Forelimb muscle (tissue), 1 donor: Measurements from ENCODE around the gene UPP1. TPM values are rescaled to one million over a fixed set of nuclear protein-coding genes. Genes with fewer than 3 reads are reported as not detected.
"Not testable (repeated sequence)": the region's sequence is repeated elsewhere in the genome, so short reads cannot be mapped to it uniquely, and the experiment has no call there.

Source experiments
- DNase-seq: peaks from one replicate; pipeline ENCODE4 v3.0.0-alpha.2; 2013; ENCODE audit warnings: low read depth
- polyA plus RNA-seq: library from polyadenylated mRNA; unstranded; fragments of 120-200 nt; gene quantifications from one replicate; pipeline ENCODE4 v1.2.1, GENCODE V29; 2013; ENCODE audit not compliant: insufficient read length

The UPP1 gene
- polyA plus RNA-seq, result 2.4 TPM

GRCh38 chr7:48089046-48090003 is at the start of gene UPP1:
UPP1 (plus strand) TSS chr7:48089265; CDS start chr7:48094784, 5,519 bp downstream.
- no peak for DNase-seq

- no peak for DNase-seq
Measured at GRCh38 chr7:48040944-48041652, 48.0 kb upstream of the UPP1 start.

- no peak for DNase-seq
Measured at GRCh38 chr7:48041653-48041970, 47.5 kb upstream of the UPP1 start.

- no peak for DNase-seq
Measured at GRCh38 chr7:48042216-48042615, 46.8 kb upstream of the UPP1 start.

GRCh38 chr7:48042636-48043035 is 46.4 kb upstream of the UPP1 start:
- no peak for DNase-seq

GRCh38 chr7:48045195-48045765 is 43.8 kb upstream of the UPP1 start:
- no peak for DNase-seq

- DNase-seq, result no peak
Measured at GRCh38 chr7:48046458-48046857, 42.6 kb upstream of the UPP1 start.

GRCh38 chr7:48048113-48048512 is 41.0 kb upstream of the UPP1 start:
- DNase-seq, result no peak

- no peak for DNase-seq
Measured at GRCh38 chr7:48049850-48050249, 39.2 kb upstream of the UPP1 start.

GRCh38 chr7:48052748-48053147 is 36.3 kb upstream of the UPP1 start:
- DNase-seq, result no peak

- no peak for DNase-seq
Measured at GRCh38 chr7:48053736-48054135, 35.3 kb upstream of the UPP1 start.

- no peak for DNase-seq
Measured at GRCh38 chr7:48058990-48059389, 30.1 kb upstream of the UPP1 start.

GRCh38 chr7:48059706-48060105 is 29.4 kb upstream of the UPP1 start:
- DNase-seq, result no peak

GRCh38 chr7:48063985-48064384 is 25.1 kb upstream of the UPP1 start:
- DNase-seq, result no peak

GRCh38 chr7:48067475-48067874 is 21.6 kb upstream of the UPP1 start:
- no peak for DNase-seq

- no peak for DNase-seq
Measured at GRCh38 chr7:48074204-48074654, 14.8 kb upstream of the UPP1 start.

GRCh38 chr7:48077423-48077822 is 11.6 kb upstream of the UPP1 start:
- DNase-seq, result no peak

GRCh38 chr7:48078470-48078869 is 10.6 kb upstream of the UPP1 start:
- DNase-seq, result no peak

- not testable (repeated sequence) for DNase-seq
Measured at GRCh38 chr7:48082378-48082777, 6.7 kb upstream of the UPP1 start.

- no peak for DNase-seq
Measured at GRCh38 chr7:48083114-48083830, 5.8 kb upstream of the UPP1 start.

- DNase-seq, result no peak
Measured at GRCh38 chr7:48084727-48085432, 4.2 kb upstream of the UPP1 start.
